ENCODE data around the gene SEMA5A. TPM values are rescaled to one million over a fixed set of nuclear protein-coding genes. Genes with fewer than 3 reads are reported as not detected.

The SEMA5A gene
- total RNA-seq, 1 donor from 2014 or later: 11.9 TPM

DNA sequence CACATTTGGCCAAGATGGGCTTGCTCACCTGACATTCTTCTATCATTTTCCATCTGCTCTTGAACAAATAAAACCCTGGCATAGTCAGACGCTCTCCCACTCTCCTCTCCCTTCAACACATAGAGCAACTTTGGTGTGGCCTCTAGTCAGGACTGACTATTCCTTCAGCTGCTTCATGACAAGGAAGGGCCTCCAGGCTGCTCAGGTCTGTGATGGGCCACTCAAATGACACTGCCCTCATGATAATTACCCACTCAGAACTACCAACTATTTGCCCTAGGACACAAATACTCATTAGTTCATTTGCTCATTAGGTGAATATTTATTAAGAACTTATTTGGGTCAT, 376.3 kb downstream of the SEMA5A start:
- Histone ChIP-seq H3F3A (ENCODE audit: low read depth) (no peaks in the 10 kb centered on the region), H3K36me3 (no peaks in the 10 kb centered on the region), H3K9ac (no peak overlapping the region), H3K9me3 (ENCODE audit: low read depth) (no peaks in the 10 kb centered on the region), H3K4me2 (no peak overlapping the region), H3K79me2 (ENCODE audit: low read depth) (no peaks in the 10 kb centered on the region), H2AFZ (replicated peaks) (no peak overlapping the region), H3K27me3 (no peaks in the 10 kb centered on the region), H4K20me1 (ENCODE audit: low read depth) (no peaks in the 10 kb centered on the region), H3K4me3 (no peak overlapping the region), H3K27ac (no peak overlapping the region), H3K4me1 (no peaks in the 10 kb centered on the region)
- Mint-ChIP-seq H3K27ac (no peak overlapping the region), H3K9me3 (peaks cover 3% of the 10 kb centered on the region), H3K36me3 (peaks cover 7% of the 10 kb centered on the region), H3K27me3 (ENCODE audit: insufficient read depth, low read depth) (no peaks in the 10 kb centered on the region), H3K4me3 (no peak overlapping the region), H3K4me1 (peaks cover 13% of the 10 kb centered on the region)
- TF ChIP-seq, protein P1, sequence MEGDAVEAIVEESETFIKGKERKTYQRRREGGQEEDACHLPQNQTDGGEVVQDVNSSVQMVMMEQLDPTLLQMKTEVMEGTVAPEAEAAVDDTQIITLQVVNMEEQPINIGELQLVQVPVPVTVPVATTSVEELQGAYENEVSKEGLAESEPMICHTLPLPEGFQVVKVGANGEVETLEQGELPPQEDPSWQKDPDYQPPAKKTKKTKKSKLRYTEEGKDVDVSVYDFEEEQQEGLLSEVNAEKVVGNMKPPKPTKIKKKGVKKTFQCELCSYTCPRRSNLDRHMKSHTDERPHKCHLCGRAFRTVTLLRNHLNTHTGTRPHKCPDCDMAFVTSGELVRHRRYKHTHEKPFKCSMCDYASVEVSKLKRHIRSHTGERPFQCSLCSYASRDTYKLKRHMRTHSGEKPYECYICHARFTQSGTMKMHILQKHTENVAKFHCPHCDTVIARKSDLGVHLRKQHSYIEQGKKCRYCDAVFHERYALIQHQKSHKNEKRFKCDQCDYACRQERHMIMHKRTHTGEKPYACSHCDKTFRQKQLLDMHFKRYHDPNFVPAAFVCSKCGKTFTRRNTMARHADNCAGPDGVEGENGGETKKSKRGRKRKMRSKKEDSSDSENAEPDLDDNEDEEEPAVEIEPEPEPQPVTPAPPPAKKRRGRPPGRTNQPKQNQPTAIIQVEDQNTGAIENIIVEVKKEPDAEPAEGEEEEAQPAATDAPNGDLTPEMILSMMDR (IDR thresholded peaks at IDR 0.05): no peak
- TF ChIP-seq EZH2phosphoT487 (IDR thresholded peaks at IDR 0.05): no peak
- no peak for TF ChIP-seq EZH2 (IDR thresholded peaks at IDR 0.05)
- DNase-seq (ENCODE audit: low spot score): no peak

DNA sequence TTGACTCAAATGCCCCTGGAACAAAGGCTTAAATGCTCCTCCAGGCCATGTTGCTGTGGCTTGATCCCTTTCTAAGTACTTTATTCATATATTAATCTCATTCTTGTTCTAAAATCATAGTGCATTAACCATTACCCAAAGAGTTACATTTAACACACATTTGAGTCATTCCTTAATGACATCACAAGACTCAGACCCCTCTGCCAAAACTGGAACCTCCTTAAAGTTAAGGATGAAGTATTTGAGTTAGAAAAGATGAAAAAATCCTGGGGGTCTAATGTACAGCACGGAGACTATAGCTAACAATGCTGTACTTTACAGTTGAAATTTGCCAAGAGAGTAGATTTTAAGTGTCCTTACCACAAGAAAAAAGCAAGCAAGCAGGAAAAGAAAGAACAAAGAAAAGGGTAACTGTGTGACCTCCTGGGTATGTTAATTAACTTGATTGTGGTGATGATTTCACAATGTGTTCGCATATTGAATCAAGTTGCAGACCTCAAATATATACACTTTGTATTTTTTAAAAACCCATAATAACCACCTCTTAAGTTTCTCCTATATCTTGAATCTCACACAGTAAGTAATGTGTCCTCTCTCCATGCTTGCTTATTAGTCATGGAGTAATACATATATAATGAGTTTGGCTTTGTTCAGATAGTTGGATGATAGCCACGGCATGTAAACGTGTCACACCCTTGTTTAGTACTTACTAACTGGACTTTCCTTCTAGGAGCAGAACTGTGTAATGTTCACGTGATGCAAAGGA, 376.9 kb downstream of the SEMA5A start:
- TF ChIP-seq EZH2phosphoT487 (IDR thresholded peaks at IDR 0.05): no peak
- no peak for TF ChIP-seq EZH2 (IDR thresholded peaks at IDR 0.05)
- TF ChIP-seq, protein P1 (IDR thresholded peaks at IDR 0.05): no peak
- H3K27ac ChIP-seq: no peak overlapping the region
- no peak overlapping the region for H3K4me3 ChIP-seq
- H3F3A ChIP-seq (ENCODE audit: low read depth): no peaks in the 10 kb centered on the region
- no peak overlapping the region for H3K9ac ChIP-seq
- H3K27me3 ChIP-seq: no peaks in the 10 kb centered on the region
- Mint-ChIP-seq H3K4me1 (peaks cover 9% of the 10 kb centered on the region), H3K27ac (no peak overlapping the region), H3K27me3 (ENCODE audit: insufficient read depth, low read depth) (no peaks in the 10 kb centered on the region), H3K9me3 (peaks cover 3% of the 10 kb centered on the region), H3K4me3 (no peak overlapping the region), H3K36me3 (peaks cover 7% of the 10 kb centered on the region)
- no peaks in the 10 kb centered on the region for H3K9me3 ChIP-seq (ENCODE audit: low read depth)
- H3K4me1 ChIP-seq: no peaks in the 10 kb centered on the region
- no peak overlapping the region for H3K4me2 ChIP-seq
- H4K20me1 ChIP-seq (ENCODE audit: low read depth): no peaks in the 10 kb centered on the region
- H3K79me2 ChIP-seq (ENCODE audit: low read depth): no peaks in the 10 kb centered on the region
- no peak for DNase-seq (ENCODE audit: low spot score)
- H2AFZ ChIP-seq (replicated peaks): no peak overlapping the region
- H3K36me3 ChIP-seq: no peaks in the 10 kb centered on the region

GRCh38 chr5:9166202-9167112, 379.4 kb downstream of the SEMA5A start:
- Histone ChIP-seq H3K4me2 (no peak overlapping the region), H3K9me3 (ENCODE audit: low read depth) (no peaks in the 10 kb centered on the region), H3K27ac (no peak overlapping the region), H4K20me1 (ENCODE audit: low read depth) (no peaks in the 10 kb centered on the region), H3K27me3 (no peaks in the 10 kb centered on the region), H3K36me3 (no peaks in the 10 kb centered on the region), H3K4me3 (no peak overlapping the region), H3F3A (ENCODE audit: low read depth) (no peaks in the 10 kb centered on the region), H3K4me1 (no peaks in the 10 kb centered on the region), H3K79me2 (ENCODE audit: low read depth) (no peaks in the 10 kb centered on the region), H3K9ac (no peak overlapping the region), H2AFZ (replicated peaks) (no peak overlapping the region)
- Mint-ChIP-seq H3K27ac (no peak overlapping the region), H3K4me1 (peaks cover 9% of the 10 kb centered on the region), H3K27me3 (ENCODE audit: insufficient read depth, low read depth) (no peaks in the 10 kb centered on the region), H3K36me3 (peaks cover 4% of the 10 kb centered on the region), H3K4me3 (no peak overlapping the region), H3K9me3 (peaks cover under 1% of the 10 kb centered on the region)
- TF ChIP-seq EZH2 (IDR thresholded peaks at IDR 0.05): no peak
- no peak for DNase-seq (ENCODE audit: low spot score)
